K562 (cell line): ENCODE measurements around the gene MOB1A. TPM values are rescaled to one million over a fixed set of nuclear protein-coding genes. Genes with fewer than 3 reads are reported as not detected.

Experiments
- BMI1 ChIP-seq: fragments of 150-350 bp; IDR thresholded peaks from 2 replicates; pipeline ENCODE4 v1.6.1; 2014; ENCODE audit warnings: low read length
- C11orf30 ChIP-seq: fragments of 450-650 bp; IDR thresholded peaks from 2 replicates; pipeline ENCODE4 v1.6.1; 2016; ENCODE audit warnings: low read depth, mild to moderate bottlenecking
- EGR1 ChIP-seq: fragments of 450-650 bp; conservative IDR thresholded peaks from 2 replicates; pipeline ENCODE4 v1.6.1; 2017; ENCODE audit warnings: mild to moderate bottlenecking
- MAFG ChIP-seq: fragments of 450-650 bp; conservative IDR thresholded peaks from 2 replicates; pipeline ENCODE4 v1.6.1; 2016; ENCODE audit warnings: missing genetic modification characterization, missing compliant biosample characterization
- NCOA2 ChIP-seq, 2 experiments: fragments of 450-650 bp; IDR thresholded peaks; 2 replicates each; pipeline ENCODE4 v1.6.1; 2018; ENCODE audit warnings: mild to moderate bottlenecking in 2 of 2, moderate library complexity in 1 of 2; ENCODE audit not compliant: partially characterized antibody in 2 of 2
- NFE2 ChIP-seq: IDR thresholded peaks from 2 replicates; pipeline ENCODE4 v1.6.1; 2014; ENCODE audit warnings: antibody characterized with exemption, low read depth
- PREB ChIP-seq: sonication (generic); formaldehyde crosslinking; IDR thresholded peaks from 2 replicates; pipeline ENCODE4 v1.8.1; 2023; ENCODE audit warnings: mild to moderate bottlenecking, missing genetic modification reagents
- RBFOX2 ChIP-seq: fragments of 200-400 bp; formaldehyde crosslinking; IDR thresholded peaks from 2 replicates; pipeline ENCODE4 v1.6.1; 2017; ENCODE audit warnings: low read depth, mild to moderate bottlenecking, low read length, moderate library complexity
- RREB1 ChIP-seq: fragments of 250-450 bp; sonication (Bioruptor Pico); IDR thresholded peaks from 2 replicates; pipeline ENCODE4 v1.4.0; 2020
- SMARCC2 ChIP-seq: fragments of 450-650 bp; IDR thresholded peaks from 2 replicates; pipeline ENCODE4 v1.6.1; 2017; ENCODE audit warnings: antibody characterized with exemption, moderate library complexity, mild to moderate bottlenecking, low read depth
- SOX6 ChIP-seq: fragments of 450-650 bp; IDR thresholded peaks from 2 replicates; pipeline ENCODE4 v1.6.1; 2014; ENCODE audit warnings: mild to moderate bottlenecking
- SPI1 ChIP-seq: IDR thresholded peaks from 2 replicates; pipeline ENCODE4 v1.6.1; 2011; ENCODE audit warnings: low read depth, low read length, control low read depth, borderline replicate concordance
- TCFL5 ChIP-seq: fragments of 250-450 bp; sonication (Bioruptor Pico); conservative IDR thresholded peaks from 2 replicates; pipeline ENCODE4 v1.6.1; 2021; ENCODE audit warnings: mild to moderate bottlenecking, moderate library complexity, matching md5 sums
- XRCC3 ChIP-seq: fragments of 450-650 bp; IDR thresholded peaks from 2 replicates; pipeline ENCODE4 v1.6.1; 2017; ENCODE audit warnings: mild to moderate bottlenecking, moderate library complexity
- ZBTB11 ChIP-seq, 3 experiments: fragments of 200-800 bp in 1 of 3; fragments of 250-450 bp in 1 of 3; fragments of 450-650 bp in 1 of 3; sonication (Bioruptor Pico) in 1 of 3; sonication (Bioruptor generic) in 1 of 3; formaldehyde crosslinking in 1 of 3; IDR thresholded peaks; 2 replicates each; pipeline versions ENCODE4 v1.6.1 to v1.8.0; 2016 to 2022; ENCODE audit warnings: mild to moderate bottlenecking in 2 of 3, missing genetic modification characterization in 2 of 3, missing compliant biosample characterization in 1 of 3, moderate library complexity in 1 of 3
- ZBTB2 ChIP-seq: fragments of 450-650 bp; IDR thresholded peaks from 2 replicates; pipeline ENCODE4 v1.6.1; 2016; ENCODE audit warnings: antibody characterized with exemption
- ZNF780A ChIP-seq: fragments of 250-450 bp; sonication (Bioruptor Pico); IDR thresholded peaks from 2 replicates; pipeline ENCODE4 v1.5.0; 2021; ENCODE audit warnings: mild to moderate bottlenecking
- polyA plus RNA-seq, 8 experiments: library from polyadenylated mRNA; depleted of rRNA in 4 of 8; stranded (reverse) in 5 of 8; unstranded in 3 of 8; fragments of >200 nt; fragmentation: Nextera tagmentation in 2 of 8; fragmentation: Illumina TruSeq in 1 of 8; extraction: Ambion mirVana in 2 of 8; extraction: Trizol in 1 of 8; gene quantifications; 2 replicates each; pipeline versions ENCODE4 v1.2.1 to v1.2.3, GENCODE V29; 2011 to 2014; ENCODE audit warnings: inconsistent platforms in 1 of 8, missing spikeins in 1 of 8
- total RNA-seq, 7 experiments: library from RNA; depleted of rRNA in 6 of 7; stranded (reverse); fragments of >200 nt in 6 of 7; fragmentation: Illumina TruSeq in 2 of 7; extraction: Trizol in 2 of 7; gene quantifications; 2 replicates each; pipeline versions ENCODE4 v1.2.1 to v1.2.3, GENCODE V29; 2011 to 2021; ENCODE audit warnings: low replicate concordance in 1 of 7

The MOB1A gene
- total and polyA plus RNA-seq, 9 of the 15 experiments (the other 6 are each of a cell fraction or from before 2014, with no cell fraction given): 24.8 to 100 (median 60.2) TPM

GRCh38 chr2:74205596-74205995 lies 26.9 kb upstream of the MOB1A start (continued):
- no peak for TF ChIP-seq PREB (CRISPR knock-in tag)
- no peak for TF ChIP-seq NCOA2 (IDR thresholded peaks at IDR 0.05; ENCODE audit: partially characterized antibody in 2 of 2)
- peak; percentile 59; the same call in 1 of the 2 replicates for TF ChIP-seq NFE2
- TF ChIP-seq XRCC3: no peak
- no peak for TF ChIP-seq SOX6
- no peak for TF ChIP-seq ZBTB2
- TF ChIP-seq ZBTB11 (CRISPR knock-in tag; IDR thresholded peaks at IDR 0.05): peak in 1 of 3 experiments; percentile 34; a peak in 1 of 6 replicates
- TF ChIP-seq C11orf30: peak; percentile 50; the same call in 1 of the 2 replicates
- no peak for TF ChIP-seq TCFL5 (CRISPR knock-in tag)
- no peak for TF ChIP-seq BMI1
- TF ChIP-seq MAFG (tag): peak; percentile 32; the same call in 1 of the 2 replicates
- peak; percentile 31; the same call in 1 of the 2 replicates for TF ChIP-seq RBFOX2
- TF ChIP-seq SMARCC2: no peak
- TF ChIP-seq RREB1: no peak
- TF ChIP-seq SPI1: 0 out of 2 replicates have a peak, but pooled peaks have one; percentile 6
- TF ChIP-seq EGR1: 0 out of 2 replicates have a peak, but pooled peaks have one; percentile 21
- no peak for TF ChIP-seq ZNF780A
